ENCODE data around the gene INAVA.
A peak's percentile ranks its signal among the peaks of the same experiment; 100 is the strongest.

The INAVA gene

GRCh38 chr1:200916152-200916551 is 21.5 kb downstream of the INAVA start:
- H3K4me3 ChIP-seq (ENCODE audit: low read depth, low read length), result no peak overlapping the region
- peaks cover 2% of the 10 kb centered on the region for H3K9me3 ChIP-seq (ENCODE audit: severe bottlenecking)
- DNase-seq, result no peak
- TF ChIP-seq CTCF (IDR thresholded peaks at IDR 0.05; ENCODE audit: low read depth, low read length), result peak; percentile 74
- no peaks in the 10 kb centered on the region for H3K27me3 ChIP-seq (ENCODE audit: insufficient read depth, low read depth, severe bottlenecking)
- peaks cover 9% of the 10 kb centered on the region for H3K36me3 ChIP-seq
- no peak overlapping the region for H3K27ac ChIP-seq

- Histone ChIP-seq H3K9me3 (ENCODE audit: severe bottlenecking) (peaks cover 2% of the 10 kb centered on the region), H3K4me3 (ENCODE audit: low read depth, low read length) (no peak overlapping the region), H3K36me3 (peaks cover 9% of the 10 kb centered on the region), H3K27ac (no peak overlapping the region), H3K27me3 (ENCODE audit: insufficient read depth, low read depth, severe bottlenecking) (no peaks in the 10 kb centered on the region)
- no peak for TF ChIP-seq CTCF (IDR thresholded peaks at IDR 0.05; ENCODE audit: low read depth, low read length)
- DNase-seq, result no peak
Measured at GRCh38 chr1:200916681-200917080, 22.0 kb downstream of the INAVA start.

DNA sequence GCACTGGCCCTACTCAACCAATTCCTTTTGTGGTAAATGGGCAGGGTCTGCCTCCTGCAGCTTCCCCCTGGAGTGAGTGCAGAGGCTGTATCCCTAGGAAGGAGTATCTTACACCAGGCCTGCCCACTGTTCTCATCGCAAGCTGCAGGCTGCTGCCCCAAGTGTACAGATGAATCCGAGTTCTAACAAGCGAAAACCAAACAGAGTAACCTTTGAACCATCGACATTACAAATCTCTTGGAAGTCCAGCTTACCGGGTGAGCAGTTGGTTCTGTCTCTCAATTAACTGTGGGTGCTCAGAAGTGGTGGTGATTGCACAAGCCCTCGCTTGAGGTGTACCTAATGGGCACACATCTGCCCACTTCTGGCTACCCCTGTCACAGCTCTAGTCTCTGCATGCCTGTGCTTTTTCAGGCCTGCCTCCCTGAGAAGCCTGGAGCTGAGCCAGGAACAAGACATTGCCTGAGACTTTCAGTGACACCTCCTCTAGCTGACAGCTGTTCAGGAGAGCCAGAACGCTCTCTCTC is 22.7 kb downstream of the INAVA start:
- DNase-seq, result no peak
- Histone ChIP-seq H3K27ac (no peak overlapping the region), H3K27me3 (ENCODE audit: insufficient read depth, low read depth, severe bottlenecking) (no peaks in the 10 kb centered on the region)

DNA sequence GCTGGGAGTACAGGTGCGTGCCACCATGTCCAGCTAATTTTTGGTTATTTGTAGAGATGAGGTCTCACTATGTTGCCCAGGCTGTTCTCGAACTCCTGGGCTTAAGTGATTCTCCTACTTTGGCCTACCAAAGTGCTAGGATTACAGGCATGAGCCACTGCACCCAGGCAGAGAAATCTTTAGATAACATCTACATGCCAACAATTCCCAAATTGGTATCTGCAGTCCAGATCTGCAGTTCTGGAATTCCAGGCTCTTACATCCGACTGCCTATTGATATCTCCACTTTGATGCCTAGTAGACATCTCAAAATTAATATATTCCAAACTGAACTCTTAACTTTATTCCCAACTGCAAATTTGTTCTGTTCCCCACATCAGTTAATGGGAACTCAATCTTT is 23.3 kb downstream of the INAVA start:
- Histone ChIP-seq H3K27ac (no peak overlapping the region), H3K27me3 (ENCODE audit: insufficient read depth, low read depth, severe bottlenecking) (no peaks in the 10 kb centered on the region), H3K36me3 (peaks cover 4% of the 10 kb centered on the region), H3K9me3 (ENCODE audit: severe bottlenecking) (peaks cover 2% of the 10 kb centered on the region), H3K4me3 (ENCODE audit: low read depth, low read length) (no peak overlapping the region)
- no peak for DNase-seq
- TF ChIP-seq CTCF (IDR thresholded peaks at IDR 0.05; ENCODE audit: low read depth, low read length), result no peak

More for the DNA sequence above, 22.7 kb downstream of the INAVA start:
- Histone ChIP-seq H3K9me3 (ENCODE audit: severe bottlenecking) (peaks cover 2% of the 10 kb centered on the region), H3K4me3 (ENCODE audit: low read depth, low read length) (no peak overlapping the region), H3K36me3 (peaks cover 9% of the 10 kb centered on the region)
- TF ChIP-seq CTCF (IDR thresholded peaks at IDR 0.05; ENCODE audit: low read depth, low read length), result no peak

DNA sequence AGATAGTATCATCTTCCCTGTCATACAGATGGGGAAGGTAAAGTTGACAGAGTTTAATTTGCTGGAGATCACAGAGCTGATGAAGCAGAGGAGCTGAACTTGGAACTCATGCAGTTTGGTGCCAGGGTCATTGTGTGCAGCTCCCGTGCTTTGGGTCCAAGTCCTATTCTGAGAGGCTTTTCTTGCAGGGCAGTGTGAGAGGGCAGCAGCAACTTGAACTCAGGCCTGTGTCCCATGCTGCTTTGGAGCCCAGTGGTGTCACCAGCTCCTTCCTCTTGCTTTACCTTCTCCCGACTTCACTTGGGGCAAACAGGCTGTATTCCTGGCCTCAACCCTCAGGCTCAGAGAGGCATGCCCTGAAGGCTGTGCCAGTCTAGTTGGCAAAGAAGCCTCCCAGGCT is 24.7 kb downstream of the INAVA start:
- no peak for TF ChIP-seq CTCF (IDR thresholded peaks at IDR 0.05; ENCODE audit: low read depth, low read length)
- Histone ChIP-seq H3K27me3 (ENCODE audit: insufficient read depth, low read depth, severe bottlenecking) (no peaks in the 10 kb centered on the region), H3K27ac (no peak overlapping the region), H3K4me3 (ENCODE audit: low read depth, low read length) (no peak overlapping the region), H3K36me3 (no peaks in the 10 kb centered on the region), H3K9me3 (ENCODE audit: severe bottlenecking) (peaks cover 2% of the 10 kb centered on the region)
- no peak for DNase-seq

DNA sequence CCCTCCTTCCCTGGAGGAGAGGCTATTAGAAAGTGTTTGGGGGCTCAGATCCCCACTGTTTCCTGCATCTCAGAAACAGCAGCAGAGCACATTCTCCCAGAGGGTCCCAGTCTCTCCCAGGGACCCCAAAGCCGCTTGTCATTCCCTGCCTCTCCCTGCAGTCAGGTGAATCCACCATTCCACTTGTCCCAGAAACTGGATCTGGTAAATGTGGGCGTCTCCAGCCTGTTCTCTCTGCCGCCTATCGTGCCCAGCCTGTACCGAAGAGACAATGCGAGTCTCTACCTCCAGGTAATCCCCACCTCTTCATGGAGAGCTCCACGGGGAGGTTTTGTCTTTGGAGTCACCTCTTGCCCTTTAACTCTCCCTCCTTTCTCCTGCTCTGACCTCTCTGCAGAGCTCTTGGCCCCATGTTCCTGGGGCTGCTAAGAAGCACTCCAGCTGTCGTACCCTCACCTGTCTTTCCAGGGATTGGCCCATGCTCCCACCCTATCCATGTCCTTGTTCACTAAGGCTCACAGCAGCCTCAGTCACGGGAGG is 26.9 kb downstream of the INAVA start:
- TF ChIP-seq CTCF (IDR thresholded peaks at IDR 0.05; ENCODE audit: low read depth, low read length), result no peak
- Histone ChIP-seq H3K36me3 (no peaks in the 10 kb centered on the region), H3K4me3 (ENCODE audit: low read depth, low read length) (no peak overlapping the region), H3K9me3 (ENCODE audit: severe bottlenecking) (peaks cover 2% of the 10 kb centered on the region), H3K27ac (no peak overlapping the region), H3K27me3 (ENCODE audit: insufficient read depth, low read depth, severe bottlenecking) (no peaks in the 10 kb centered on the region)
- peak; percentile 46 for DNase-seq

All from WERI-Rb-1 (cell line).